Esophagus squamous epithelium (tissue), 5 donors: ENCODE data around the gene NTMT2. TPM values are rescaled to one million over a fixed set of nuclear protein-coding genes. Genes with fewer than 3 reads are reported as not detected.

ENCODE experiments used
- DNase-seq: peaks from one replicate; lab custom pipeline; 2025; lab: John Stamatoyannopoulos, UW
- H3K27ac ChIP-seq, 4 donors: fragments of 200-600 bp; sonication (generic); one replicate each; pipeline ENCODE4 v1.5.1; 2016 to 2019; ENCODE audit warnings: mild to moderate bottlenecking in 1 of 4
- H3K27me3 ChIP-seq, 4 donors: fragments of 200-600 bp; sonication (generic); 1 replicate in 3 of 4; 2 replicates in 1 of 4; pipeline versions ENCODE4 v1.5.1 to v1.6.0; 2017 to 2021; ENCODE audit warnings: antibody characterized with exemption in 1 of 4
- H3K36me3 ChIP-seq, 3 donors: fragments of 200-600 bp; sonication (generic); one replicate each; pipeline ENCODE4 v1.5.1; 2016 to 2019
- H3K4me1 ChIP-seq, 3 donors: fragments of 200-600 bp; sonication (generic); one replicate each; pipeline ENCODE4 v1.5.1; 2017 to 2019
- H3K4me3 ChIP-seq, 4 donors: fragments of 200-600 bp; sonication (generic); 1 replicate in 3 of 4; 2 replicates in 1 of 4; pipeline ENCODE4 v1.5.1; 2016 to 2019; ENCODE audit warnings: mild to moderate bottlenecking in 2 of 4, moderate library complexity in 1 of 4
- H3K9me3 ChIP-seq, 3 donors: fragments of 200-600 bp; sonication (generic); one replicate each; pipeline ENCODE4 v1.5.1; 2016 to 2019
- CTCF ChIP-seq, 6 experiments: fragments of 450-650 bp in 4 of 6; fragments of 200-600 bp in 2 of 6; sonication (generic) in 2 of 6; IDR thresholded peaks; one replicate each; pipeline ENCODE4 v1.5.1; 2016 to 2019; ENCODE audit warnings: antibody characterized with exemption in 6 of 6, mild to moderate bottlenecking in 4 of 6, moderate library complexity in 4 of 6
- POLR2A ChIP-seq, 4 donors: fragments of 450-650 bp; IDR thresholded peaks; one replicate each; pipeline ENCODE4 v1.6.1; 2017; ENCODE audit warnings: antibody characterized with exemption in 4 of 4, mild to moderate bottlenecking in 4 of 4, moderate library complexity in 3 of 4
- WGBS, 2 donors: methylation state at CpG; one replicate each; pipeline ENCODE4 v1.1.5; 2018; 5-methylcytosine and 5-hydroxymethylcytosine counted together
- intact Hi-C: fragments of 100-400 bp; cut with DNase I; formaldehyde crosslinking; loops from one replicate; pipeline ENCODE4 v1.15.0; 2022
- total RNA-seq, 4 donors: library from RNA; depleted of rRNA; stranded (reverse); fragments of >200 nt; gene quantifications; one replicate each; pipeline ENCODE4 v1.1.0, GENCODE V29; 2016
- donor health status: DM: yes; HTN: yes; CAD: no.

NTMT2 gene
- total RNA-seq, 4 donors from 2014 or later: not detected

DNA sequence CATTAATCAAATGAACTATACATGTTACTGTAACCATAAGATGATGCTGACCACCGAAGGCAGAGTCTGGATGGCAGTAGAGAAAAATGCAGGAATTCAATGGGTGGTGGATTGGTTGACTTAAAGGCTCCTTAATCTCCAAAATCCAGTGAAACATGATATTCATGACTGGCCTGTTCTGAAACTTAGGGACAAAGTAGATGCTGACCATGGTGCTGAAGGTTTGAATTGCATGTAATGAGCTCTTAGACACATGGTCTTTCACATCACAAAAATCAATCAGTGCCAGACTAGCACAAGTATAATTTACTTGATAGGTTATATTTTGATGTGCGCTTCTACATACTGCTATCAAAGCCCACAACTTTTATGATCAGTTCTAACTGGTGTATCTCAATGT, 30.9 kb upstream of the NTMT2 start:
- WGBS, 2 donors: 61 to 82% methylated on average over 2 of the region's 2 CpGs
- no peaks in the 10 kb centered on the region for H3K27me3 ChIP-seq
- H3K4me1 ChIP-seq: no peaks in the 10 kb centered on the region
- no peak overlapping the region for H3K27ac ChIP-seq
- no peak for DNase-seq
- H3K4me3 ChIP-seq: no peak overlapping the region
- no peaks in the 10 kb centered on the region for H3K36me3 ChIP-seq
- TF ChIP-seq CTCF (IDR thresholded peaks at IDR 0.05): no peak
- no peak for TF ChIP-seq POLR2A (IDR thresholded peaks at IDR 0.05)
- intact Hi-C loops: no loop called here
- H3K9me3 ChIP-seq: no peaks in the 10 kb centered on the region

GRCh38 chr1:170122366-170122765, 23.4 kb upstream of the NTMT2 start:
- WGBS, 2 donors: 91 to 94% methylated on average over 6 of the region's 6 CpGs
- DNase-seq: no peak
- Histone ChIP-seq H3K4me3 (no peak overlapping the region), H3K27ac (no peak overlapping the region), H3K4me1 (no peaks in the 10 kb centered on the region), H3K9me3 (no peaks in the 10 kb centered on the region), H3K27me3 (no peaks in the 10 kb centered on the region), H3K36me3 (no peaks in the 10 kb centered on the region)
- TF ChIP-seq POLR2A (IDR thresholded peaks at IDR 0.05) (no peak), CTCF (IDR thresholded peaks at IDR 0.05) (no peak)
- intact Hi-C loops: no loop called here

DNA sequence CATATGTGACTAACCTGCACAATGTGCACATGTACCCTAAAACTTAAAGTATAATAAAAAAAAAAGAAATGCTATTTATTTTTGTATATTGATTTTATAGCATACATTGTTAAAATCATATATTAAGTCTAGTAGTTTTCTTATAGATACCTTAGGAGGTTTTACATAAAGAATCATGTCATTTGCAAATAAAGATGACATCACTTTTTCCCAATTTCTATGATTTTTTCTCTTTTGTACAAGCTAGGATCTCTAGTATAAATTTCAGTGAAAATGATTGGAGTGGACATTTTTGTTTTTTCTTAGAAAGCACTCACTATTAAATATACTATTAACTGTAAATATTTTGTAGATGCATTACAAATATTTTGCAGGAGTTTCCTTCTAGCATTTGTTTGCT, 20.5 kb upstream of the NTMT2 start:
- Histone ChIP-seq H3K4me1 (no peaks in the 10 kb centered on the region), H3K27ac (no peak overlapping the region), H3K4me3 (no peak overlapping the region), H3K9me3 (no peaks in the 10 kb centered on the region), H3K27me3 (no peaks in the 10 kb centered on the region), H3K36me3 (no peaks in the 10 kb centered on the region)
- intact Hi-C loops: no loop called here
- TF ChIP-seq CTCF (IDR thresholded peaks at IDR 0.05) (no peak), POLR2A (IDR thresholded peaks at IDR 0.05) (no peak)
- DNase-seq: no peak

GRCh38 chr1:170126696-170127095, 19.1 kb upstream of the NTMT2 start:
- no peaks in the 10 kb centered on the region for H3K9me3 ChIP-seq
- H3K27me3 ChIP-seq: no peaks in the 10 kb centered on the region
- no peaks in the 10 kb centered on the region for H3K36me3 ChIP-seq
- DNase-seq: no peak
- 35 to 43% methylated on average over 4 of the region's 4 CpGs for WGBS, 2 donors
- H3K4me3 ChIP-seq: no peak overlapping the region
- H3K4me1 ChIP-seq: no peaks in the 10 kb centered on the region
- intact Hi-C loops: no loop called here
- H3K27ac ChIP-seq: no peak overlapping the region
- no peak for TF ChIP-seq CTCF (IDR thresholded peaks at IDR 0.05)
- no peak for TF ChIP-seq POLR2A (IDR thresholded peaks at IDR 0.05)

DNA sequence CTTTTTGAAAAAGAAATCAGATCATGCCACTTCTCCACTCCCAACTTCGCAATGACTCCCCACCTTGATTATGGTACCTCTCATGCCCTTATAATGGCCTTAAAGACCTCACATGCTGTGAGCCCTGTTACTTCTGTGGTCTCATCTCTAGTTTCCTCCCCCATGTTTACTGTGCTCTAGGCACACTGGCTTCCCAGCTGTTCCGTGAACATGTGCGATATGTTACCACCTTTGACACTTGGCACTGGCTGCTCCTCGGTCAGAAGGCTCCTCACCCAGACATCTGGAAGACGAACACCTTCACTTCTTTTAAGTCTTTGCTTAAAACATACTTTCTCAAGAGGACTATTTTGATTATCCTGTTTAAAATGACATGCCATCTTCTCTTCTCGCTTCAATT, 14.3 kb upstream of the NTMT2 start:
- intact Hi-C loops: no loop called here
- TF ChIP-seq POLR2A (IDR thresholded peaks at IDR 0.05) (no peak), CTCF (IDR thresholded peaks at IDR 0.05) (no peak)

More for the DNA sequence above, 14.3 kb upstream of the NTMT2 start:
- no peak for DNase-seq
- Histone ChIP-seq H3K36me3 (no peaks in the 10 kb centered on the region), H3K4me1 (no peaks in the 10 kb centered on the region), H3K4me3 (no peak overlapping the region), H3K27ac (no peak overlapping the region), H3K9me3 (no peaks in the 10 kb centered on the region), H3K27me3 (no peaks in the 10 kb centered on the region)
- WGBS, 2 donors: 72 to 73% methylated on average over 6 of the region's 6 CpGs
